Effector memory CD8-positive, alpha-beta T cell (primary cell): ENCODE data around the gene CORO7.

Experiments used
- ATAC-seq: fragments of 150-1000 bp; cut with Tn5 transposase; replicated peaks from 2 replicates; pipeline ENCODE4 v1.10.0; 2021; ENCODE audit warnings: mild to moderate bottlenecking, moderate library complexity
- DNase-seq, 3 experiments: peaks; one replicate each; pipeline ENCODE4 v3.0.0; 2021
- H3K27ac Mint-ChIP-seq, 2 donors: one replicate each; pipeline ENCODE4 v1.8.0; 2022; ENCODE audit warnings: mild to moderate bottlenecking in 2 of 2, mixed read lengths in 2 of 2, moderate library complexity in 2 of 2
- H3K27me3 Mint-ChIP-seq, 2 donors: one replicate each; pipeline ENCODE4 v1.8.0; 2022; ENCODE audit warnings: mixed read lengths in 2 of 2
- H3K36me3 Mint-ChIP-seq: one replicate; pipeline ENCODE4 v1.8.0; 2022; ENCODE audit warnings: mild to moderate bottlenecking, moderate library complexity, mixed read lengths; ENCODE audit not compliant: insufficient read depth
- H3K4me1 Mint-ChIP-seq, 2 donors: one replicate each; pipeline ENCODE4 v1.8.0; 2022; ENCODE audit warnings: low read depth in 2 of 2, mixed read lengths in 2 of 2
- H3K4me3 Mint-ChIP-seq, 2 donors: one replicate each; pipeline ENCODE4 v1.8.0; 2022; ENCODE audit warnings: mild to moderate bottlenecking in 2 of 2, mixed read lengths in 2 of 2, moderate library complexity in 2 of 2
- H3K9me3 Mint-ChIP-seq, 2 donors: one replicate each; pipeline ENCODE4 v1.8.0; 2022; ENCODE audit warnings: mixed read lengths in 2 of 2

The CORO7 gene

DNA sequence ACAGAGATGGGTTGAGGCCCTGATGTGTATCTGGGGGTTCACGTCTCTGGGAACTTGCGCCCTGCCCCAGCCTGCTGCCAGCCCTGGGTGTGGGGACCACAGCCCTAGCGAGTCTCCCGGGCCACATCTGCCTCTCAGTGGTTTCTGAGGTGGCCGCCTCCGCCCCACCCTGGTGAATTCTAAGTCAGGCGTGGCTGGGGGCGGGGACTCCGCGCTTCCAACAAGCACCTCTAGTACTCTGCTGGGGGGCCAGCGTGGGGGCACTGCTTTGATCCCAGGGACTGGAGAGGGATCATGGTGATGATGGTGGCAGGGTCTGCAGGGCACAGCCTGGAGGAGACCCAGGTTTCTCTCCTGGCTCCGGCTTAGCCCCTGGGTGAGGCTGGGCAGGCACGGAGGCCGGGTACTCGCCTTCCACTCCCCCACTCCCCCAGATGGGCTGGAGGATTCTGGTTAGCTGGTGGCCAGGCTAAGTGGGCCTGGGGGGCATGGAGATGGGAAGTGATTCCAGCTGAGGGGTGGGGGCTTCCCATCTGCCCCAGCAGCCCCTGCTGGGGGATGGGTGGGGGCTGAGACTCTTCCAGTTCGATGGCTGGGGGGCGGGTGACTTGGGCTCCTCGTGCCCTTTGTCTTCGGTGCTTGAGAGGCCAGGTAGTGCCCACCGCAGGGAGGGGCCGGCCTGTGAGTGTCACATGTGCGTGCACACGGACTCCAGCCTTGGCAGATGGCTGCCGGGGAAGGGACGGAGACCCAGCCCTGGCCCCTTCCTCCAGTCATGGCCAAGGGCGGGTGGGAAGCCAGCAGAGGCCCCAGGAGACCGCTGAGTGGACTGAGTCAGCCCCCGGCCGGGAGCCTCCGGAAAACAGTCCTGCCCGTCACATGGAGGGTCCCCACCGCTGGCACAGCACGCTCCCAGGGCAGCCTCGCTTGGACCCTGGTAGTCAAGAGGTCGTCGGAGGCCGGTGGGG lies 96.7 kb downstream of the CORO7 start:
- ATAC-seq (peak; percentile 88), DNase-seq (peak; percentile 62 to 66 (median 63))
- Mint-ChIP-seq H3K9me3 (no peaks in the 10 kb centered on the region), H3K4me3 (peak overlapping the region in 1 of 2 donors; percentile 48), H3K4me1 (peaks cover 11% of the 10 kb centered on the region in 2 donors), H3K27me3 (peaks cover 3 to 4% of the 10 kb centered on the region in 2 donors), H3K36me3 (peaks cover 7% of the 10 kb centered on the region), H3K27ac (no peak overlapping the region)

DNA sequence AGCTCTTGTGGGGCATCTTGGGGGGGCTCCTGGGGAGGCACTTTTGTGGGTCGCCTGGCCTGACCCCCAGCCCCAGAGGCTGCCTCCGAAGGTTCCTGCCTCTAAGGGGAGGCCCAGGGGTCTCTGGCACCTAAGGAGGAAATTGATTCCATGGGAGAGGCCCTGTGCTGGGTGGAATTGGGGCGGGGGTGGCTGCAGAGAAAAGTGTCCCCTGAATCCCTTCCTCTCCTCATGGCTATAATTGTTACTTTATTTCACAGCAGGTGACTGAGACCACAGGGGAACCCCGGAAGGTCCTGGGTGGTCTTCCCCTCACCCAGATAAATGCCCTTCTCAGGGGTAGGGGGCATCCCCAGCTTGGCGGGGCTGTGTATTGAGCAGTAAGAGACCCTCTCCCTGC lies 97.4 kb downstream of the CORO7 start:
- Mint-ChIP-seq H3K36me3 (peaks cover 7% of the 10 kb centered on the region), H3K4me1 (peaks cover 14 to 18% of the 10 kb centered on the region in 2 donors), H3K27ac (no peak overlapping the region), H3K9me3 (no peaks in the 10 kb centered on the region), H3K27me3 (peaks cover 11% of the 10 kb centered on the region in 2 donors), H3K4me3 (peak overlapping the region in 1 of 2 donors; percentile 48)
- no peak for DNase-seq
- ATAC-seq, result no peak

DNA sequence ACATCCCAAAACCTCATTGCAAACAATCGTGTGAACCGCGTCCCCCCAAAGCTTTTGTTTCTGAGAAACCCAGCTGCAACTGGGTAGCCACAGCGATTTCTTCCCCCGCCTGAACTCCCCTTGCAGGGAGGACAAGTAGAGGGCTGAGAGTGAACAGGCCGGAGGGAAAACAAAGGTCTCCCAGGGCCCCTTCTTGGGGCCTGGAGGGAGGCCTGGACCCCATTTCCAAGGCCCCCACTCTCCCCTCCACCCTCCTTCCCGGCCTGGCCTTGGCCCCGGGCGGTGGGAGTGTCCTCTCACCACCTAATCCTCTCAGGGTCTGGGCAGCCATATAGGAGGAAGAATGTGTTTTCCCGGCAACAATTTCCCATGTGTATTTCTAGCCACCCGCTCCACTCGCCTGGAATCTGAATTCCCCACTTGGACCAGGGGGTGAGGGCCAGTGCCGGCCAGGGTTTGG lies 97.9 kb downstream of the CORO7 start:
- DNase-seq (no peak), ATAC-seq (no peak)
- no peak overlapping the region for H3K4me3 Mint-ChIP-seq
- H3K36me3 Mint-ChIP-seq, result peaks cover 7% of the 10 kb centered on the region
- H3K4me1 Mint-ChIP-seq, result peaks cover 14 to 19% of the 10 kb centered on the region in 2 donors
- H3K27me3 Mint-ChIP-seq, result peaks cover 13 to 15% of the 10 kb centered on the region in 2 donors
- H3K27ac Mint-ChIP-seq, result no peak overlapping the region
- H3K9me3 Mint-ChIP-seq, result no peaks in the 10 kb centered on the region

DNA sequence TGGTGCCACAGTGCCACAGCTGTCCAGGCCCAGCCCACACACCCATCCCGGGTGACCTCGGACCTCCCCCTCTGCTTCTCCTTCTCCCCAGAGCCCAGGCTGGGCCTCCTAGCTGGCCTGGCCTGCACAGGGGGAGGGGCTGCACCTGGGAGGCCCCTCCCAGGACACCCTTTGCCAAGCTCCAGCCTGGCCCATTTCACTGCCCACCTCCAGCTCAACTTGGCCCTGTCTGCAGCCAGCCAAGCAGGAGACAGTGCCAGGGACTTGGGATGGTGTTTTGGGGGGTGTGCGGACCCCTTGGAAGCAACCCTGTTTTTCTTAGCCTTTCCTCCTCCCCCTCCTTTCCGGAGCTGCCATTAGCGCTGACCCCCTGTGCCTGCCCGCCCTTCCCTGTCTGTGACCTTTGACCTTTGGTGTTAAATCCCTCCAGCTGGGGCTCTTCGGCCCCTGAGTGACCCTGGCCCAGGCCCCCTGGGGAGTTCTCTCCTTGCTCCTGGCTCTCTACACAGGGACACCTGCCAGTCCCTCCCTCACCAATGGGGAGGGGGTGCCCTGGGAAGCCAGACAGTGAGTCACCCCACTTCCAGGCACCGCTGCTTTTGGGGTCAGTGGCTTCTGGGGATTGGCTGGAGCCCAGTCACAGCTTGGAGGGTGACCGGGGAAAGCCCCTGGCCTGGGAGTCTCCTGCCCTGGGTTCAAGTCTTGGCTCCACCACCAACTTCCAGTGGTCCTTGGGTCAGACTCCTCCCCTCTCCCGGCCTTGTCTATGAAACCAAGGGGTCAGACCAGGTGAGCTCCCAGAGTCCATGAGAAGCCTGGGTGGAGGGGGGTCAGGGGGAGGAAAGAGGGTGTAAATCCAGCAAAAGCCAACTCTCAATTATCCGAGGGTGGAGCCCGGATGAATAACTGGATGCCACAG lies 98.6 kb downstream of the CORO7 start:
- H3K27ac Mint-ChIP-seq, result no peak overlapping the region
- no peak for DNase-seq
- no peaks in the 10 kb centered on the region for H3K9me3 Mint-ChIP-seq
- ATAC-seq, result no peak
- H3K4me1 Mint-ChIP-seq, result peaks cover 14 to 19% of the 10 kb centered on the region in 2 donors
- peaks cover 13 to 15% of the 10 kb centered on the region in 2 donors for H3K27me3 Mint-ChIP-seq
- H3K36me3 Mint-ChIP-seq, result peaks cover 7% of the 10 kb centered on the region
- H3K4me3 Mint-ChIP-seq, result peak overlapping the region; percentile 31 to 61

DNA sequence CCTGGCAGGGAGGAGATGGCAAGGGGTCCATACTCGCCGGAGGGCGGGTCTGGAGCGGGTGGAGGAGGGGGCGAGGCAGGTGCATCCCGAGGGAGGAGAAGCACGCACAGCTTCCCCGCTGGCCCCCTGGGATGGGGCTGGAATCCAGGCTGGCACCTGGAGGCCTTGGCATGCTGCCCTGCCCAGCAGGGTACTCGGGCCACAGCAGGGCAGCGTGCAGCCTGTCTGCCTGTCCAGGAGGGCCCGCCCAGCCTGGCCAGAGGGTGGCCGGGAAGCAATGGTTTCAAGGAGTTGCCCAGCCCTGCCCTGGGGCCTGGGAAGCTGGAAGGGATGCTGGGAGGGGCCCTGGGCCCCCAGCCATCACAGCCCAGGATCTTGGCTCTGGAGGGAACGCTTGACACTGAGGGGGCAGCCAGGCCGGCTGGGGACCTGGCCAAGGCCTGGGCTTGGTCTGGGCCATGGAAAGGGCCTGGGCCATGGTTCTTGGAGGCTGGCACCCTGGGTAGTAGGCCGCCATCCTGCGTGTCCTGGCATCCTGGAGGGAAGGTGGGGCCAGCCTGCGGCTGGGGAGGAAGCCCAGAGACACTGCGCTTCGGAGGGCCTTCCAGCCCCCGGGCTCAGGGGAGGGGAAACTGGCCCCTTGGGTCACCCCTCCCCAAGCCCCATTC lies 99.4 kb downstream of the CORO7 start:
- peaks cover 13 to 15% of the 10 kb centered on the region in 2 donors for H3K27me3 Mint-ChIP-seq
- H3K36me3 Mint-ChIP-seq, result peaks cover 7% of the 10 kb centered on the region
- H3K27ac Mint-ChIP-seq, result no peak overlapping the region
- no peak overlapping the region for H3K4me3 Mint-ChIP-seq
- H3K4me1 Mint-ChIP-seq, result peaks cover 14 to 19% of the 10 kb centered on the region in 2 donors
- ATAC-seq (no peak), DNase-seq (no peak)
- H3K9me3 Mint-ChIP-seq, result no peaks in the 10 kb centered on the region

DNA sequence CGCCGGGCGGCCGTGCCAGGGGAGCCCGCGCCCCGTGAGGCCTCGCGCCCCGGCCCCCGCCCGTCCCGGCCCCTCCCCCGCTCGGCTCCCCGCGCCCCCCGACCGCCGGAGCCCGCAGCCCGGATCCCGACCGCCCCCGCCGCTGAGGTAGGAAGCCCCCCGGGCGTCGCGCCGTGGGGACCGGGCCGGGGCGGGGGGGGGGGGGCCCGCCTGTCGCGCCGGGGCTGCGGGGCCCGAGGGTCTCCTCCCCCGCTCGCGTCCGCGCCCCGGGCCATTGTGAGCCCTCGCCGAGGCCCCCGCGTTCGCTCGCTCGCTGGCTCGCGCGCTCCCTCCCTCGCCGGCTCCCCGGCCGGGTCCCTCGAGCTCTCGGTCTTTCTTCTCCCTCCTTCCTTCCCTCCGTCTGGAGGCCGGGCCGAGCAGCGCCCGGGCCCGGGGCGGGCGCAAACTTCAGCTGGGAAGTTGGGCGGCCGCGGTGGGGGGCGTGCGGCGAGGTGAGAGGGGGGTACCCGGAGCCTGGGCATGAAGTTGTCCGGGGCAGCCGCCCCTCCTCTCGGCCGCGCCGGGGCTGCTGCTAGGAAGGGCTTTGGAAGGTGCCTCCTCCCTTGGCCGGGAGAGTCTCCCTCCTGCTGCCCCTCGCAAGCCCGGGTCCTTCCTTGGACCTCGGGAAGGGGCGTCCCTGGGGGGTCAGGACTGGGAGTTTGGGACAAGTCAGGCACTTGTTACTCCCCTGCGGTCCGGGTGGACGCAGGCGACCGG lies 100.1 kb downstream of the CORO7 start:
- H3K36me3 Mint-ChIP-seq, result peaks cover 3% of the 10 kb centered on the region
- H3K27me3 Mint-ChIP-seq, result peaks cover 13 to 15% of the 10 kb centered on the region in 2 donors
- no peak for ATAC-seq
- no peak for DNase-seq
- no peaks in the 10 kb centered on the region for H3K9me3 Mint-ChIP-seq
- H3K4me1 Mint-ChIP-seq, result peaks cover 14 to 19% of the 10 kb centered on the region in 2 donors
- H3K4me3 Mint-ChIP-seq, result peak overlapping the region in 1 of 2 donors; percentile 37
- no peak overlapping the region for H3K27ac Mint-ChIP-seq

DNA sequence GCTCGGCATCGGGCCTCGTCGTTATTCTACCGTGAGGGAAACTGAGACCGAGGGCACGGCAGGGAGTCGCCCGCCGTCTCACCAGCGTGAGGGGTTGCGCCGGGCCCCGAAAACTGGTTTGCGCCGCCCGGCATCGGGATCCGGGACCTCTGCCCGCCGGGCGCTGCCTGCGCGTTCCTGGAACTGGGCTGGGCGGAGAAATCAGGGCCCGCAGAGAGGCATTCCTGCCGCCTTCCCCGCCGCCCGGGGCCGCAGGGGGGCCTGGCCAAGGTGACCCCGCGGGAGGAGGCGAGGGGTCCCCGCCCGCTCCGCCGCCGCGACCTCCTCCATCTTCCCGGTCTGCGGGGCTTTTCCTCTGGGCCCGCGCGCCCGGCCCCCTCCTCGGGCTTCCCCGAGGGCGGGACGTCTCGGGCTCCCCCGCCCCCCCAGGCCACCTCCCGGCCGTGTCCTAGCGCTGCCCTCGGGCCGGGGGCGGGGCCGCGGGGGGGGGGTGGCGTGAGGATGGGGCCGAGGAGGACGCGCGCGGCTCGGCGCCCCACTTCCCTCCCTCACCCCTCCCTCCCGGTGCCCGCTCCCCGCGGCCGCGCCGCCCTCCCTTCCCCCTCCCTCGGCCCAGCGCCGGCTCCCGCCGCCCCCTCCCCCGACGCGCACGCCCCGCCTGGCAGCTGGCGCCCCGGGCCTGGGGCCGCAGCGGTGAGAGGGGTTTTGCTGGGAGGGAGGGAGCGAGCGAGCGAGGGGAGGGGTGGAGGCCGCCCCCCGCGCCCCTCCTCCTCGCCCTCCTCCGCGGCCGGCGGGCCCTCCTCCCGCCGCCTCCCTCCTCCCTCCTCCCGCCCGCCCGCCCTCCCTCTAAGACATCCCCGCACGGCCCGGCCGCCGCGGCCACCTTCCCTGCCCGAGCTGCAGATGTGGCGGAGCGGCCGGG lies 100.9 kb downstream of the CORO7 start, which contains the start of gene GLIS2:
TSS of gene GLIS2 (plus strand) at position 882 of the 922 bp plus-strand sequence. CDS start 16,214 bp downstream, outside the sequence.
- no peaks in the 10 kb centered on the region for H3K9me3 Mint-ChIP-seq
- H3K27me3 Mint-ChIP-seq, result peaks cover 13 to 15% of the 10 kb centered on the region in 2 donors
- ATAC-seq (peak; percentile 33), DNase-seq (no peak)
- H3K36me3 Mint-ChIP-seq, result peaks cover 3% of the 10 kb centered on the region
- H3K4me1 Mint-ChIP-seq, result peaks cover 14 to 19% of the 10 kb centered on the region in 2 donors
- peak within 1 kb of the TSS; percentile 85 for H3K4me3 Mint-ChIP-seq
- H3K27ac Mint-ChIP-seq, result peak within 1 kb of the TSS; percentile 59 to 90

DNA sequence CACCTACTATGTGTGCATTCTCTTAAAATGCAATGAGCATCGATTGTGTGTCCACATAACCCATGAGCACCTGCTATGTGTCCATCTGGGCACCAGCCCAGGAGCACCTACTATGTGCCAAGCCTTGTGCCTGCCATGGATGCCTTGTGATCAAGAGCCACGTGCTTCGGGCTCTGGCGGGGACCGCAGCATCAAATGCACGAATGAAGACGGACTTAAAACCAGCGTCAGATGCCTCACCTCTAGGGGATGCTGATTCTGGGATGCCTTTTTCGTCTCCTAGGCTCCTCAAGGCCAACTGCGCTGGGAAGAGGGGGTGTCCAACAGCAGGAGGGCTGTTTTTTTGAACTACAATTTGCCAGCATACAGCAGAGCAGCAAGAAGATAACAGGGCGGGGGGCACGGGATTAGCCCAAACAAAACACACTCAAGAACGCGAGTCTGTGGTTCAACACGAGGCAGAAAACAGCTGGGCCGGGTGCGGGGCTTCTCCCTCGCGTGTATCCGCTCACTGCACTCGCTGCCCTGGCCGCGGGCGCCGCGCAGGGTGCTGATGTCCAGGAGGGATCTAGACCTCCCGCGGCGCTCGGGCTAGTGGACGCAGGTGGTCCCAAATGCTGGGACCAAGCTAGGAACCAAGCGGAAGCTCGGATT lies 101.7 kb downstream of the CORO7 start:
- Mint-ChIP-seq H3K4me1 (peaks cover 14 to 18% of the 10 kb centered on the region in 2 donors), H3K4me3 (peak overlapping the region; percentile 85), H3K9me3 (no peaks in the 10 kb centered on the region), H3K36me3 (peaks cover 3% of the 10 kb centered on the region), H3K27ac (peak overlapping the region; percentile 59 to 90), H3K27me3 (peaks cover 13 to 15% of the 10 kb centered on the region in 2 donors)
- peak; percentile 8 for ATAC-seq
- no peak for DNase-seq

DNA sequence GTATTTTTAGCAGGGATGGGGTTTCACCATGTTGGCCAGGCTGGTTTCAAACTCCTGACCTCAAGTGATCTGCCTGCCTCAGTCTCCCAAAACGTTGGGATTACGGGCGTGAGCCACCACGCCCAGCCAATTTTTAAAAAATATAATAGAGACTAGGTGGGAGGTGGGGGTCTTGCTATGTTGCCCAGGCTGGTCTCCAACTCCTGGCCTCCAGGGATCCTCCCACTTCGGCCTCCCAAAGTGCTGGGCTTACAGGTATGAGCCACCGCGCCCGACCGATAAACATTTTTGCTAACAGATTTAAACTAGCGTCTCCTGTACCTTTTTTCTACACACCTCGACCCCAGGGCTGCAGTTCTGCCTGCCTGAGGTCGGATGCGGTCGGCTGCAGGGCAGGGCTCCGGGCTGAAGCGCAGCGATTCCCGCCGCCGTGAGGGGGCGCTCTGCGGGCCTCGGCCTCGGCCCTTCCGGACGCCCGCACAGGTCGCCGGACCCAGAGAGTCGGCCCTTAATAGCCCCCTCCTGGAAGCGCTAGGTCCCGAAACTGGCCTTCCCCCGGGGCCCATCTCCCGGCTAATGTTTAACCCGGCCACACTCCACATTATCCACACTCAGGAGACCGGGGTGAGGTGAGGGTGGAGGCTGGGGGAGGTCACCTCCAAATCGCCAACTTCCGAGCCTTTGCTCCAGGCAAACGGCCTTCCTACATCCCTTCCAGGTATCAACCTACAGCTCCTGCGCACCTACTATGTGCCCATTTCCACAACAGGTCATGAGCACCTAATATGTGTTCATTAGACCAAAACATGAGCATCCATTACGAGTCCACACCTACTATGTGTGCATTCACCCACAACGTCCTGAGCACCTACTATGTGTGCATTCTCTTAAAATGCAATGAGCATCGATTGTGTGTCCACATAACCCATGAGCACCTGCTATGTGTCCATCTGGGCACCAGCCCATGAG lies 102.5 kb downstream of the CORO7 start:
- Mint-ChIP-seq H3K4me3 (peak overlapping the region; percentile 85), H3K4me1 (peaks cover 10 to 13% of the 10 kb centered on the region in 2 donors), H3K27ac (no peak overlapping the region), H3K9me3 (no peaks in the 10 kb centered on the region), H3K27me3 (peaks cover 13 to 15% of the 10 kb centered on the region in 2 donors), H3K36me3 (peaks cover 3% of the 10 kb centered on the region)
- DNase-seq, result no peak
- peak; percentile 39 for ATAC-seq

DNA sequence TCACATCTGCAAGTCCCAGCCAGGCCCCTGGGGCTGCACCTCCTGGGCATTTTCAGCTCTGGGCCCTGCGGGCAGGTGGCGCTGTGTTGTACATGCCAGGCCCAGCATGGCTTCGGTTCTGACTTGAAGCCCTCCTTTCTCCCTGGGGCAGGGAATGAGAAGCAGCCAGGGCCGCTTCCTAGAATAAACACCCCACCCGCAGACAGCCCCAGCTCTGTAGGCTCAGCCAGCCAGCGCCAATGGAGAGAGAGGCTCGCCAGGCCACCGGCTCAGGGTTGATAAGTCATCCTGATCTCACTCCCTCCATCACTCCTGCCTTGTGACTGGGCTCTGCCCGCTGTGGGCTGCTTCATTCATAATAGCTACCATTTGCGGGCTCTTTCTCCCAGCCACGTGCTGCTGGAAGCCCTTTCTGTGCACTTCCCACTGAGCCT lies 106.5 kb downstream of the CORO7 start:
- ATAC-seq, result no peak
- peak overlapping the region in 1 of 2 donors; percentile 46 for H3K27ac Mint-ChIP-seq
- peaks cover 11 to 12% of the 10 kb centered on the region in 2 donors for H3K27me3 Mint-ChIP-seq
- DNase-seq, result peak; percentile 42 to 47 (median 47)
- no peaks in the 10 kb centered on the region for H3K9me3 Mint-ChIP-seq
- H3K4me3 Mint-ChIP-seq, result no peak overlapping the region
- H3K4me1 Mint-ChIP-seq, result peaks cover 22 to 23% of the 10 kb centered on the region in 2 donors
- peaks cover 15% of the 10 kb centered on the region for H3K36me3 Mint-ChIP-seq
